ELF-1 (cell line): Measurements from ENCODE around the gene MAP2K5.
"Not testable (repeated sequence)": the region's sequence is repeated elsewhere in the genome, so short reads cannot be mapped to it uniquely, and the experiment has no call there.

Source experiments
- DNase-seq: peaks from one replicate; pipeline ENCODE4 v3.0.0-alpha.2; 2016; ENCODE audit warnings: low read depth, low spot score

Gene MAP2K5

GRCh38 chr15:67601073-67601472 is 58.6 kb downstream of the MAP2K5 start:
- DNase-seq: no peak

GRCh38 chr15:67603063-67603462 is 60.6 kb downstream of the MAP2K5 start:
- DNase-seq: no peak

- DNase-seq: no peak
Observed at GRCh38 chr15:67605871-67606270, 63.4 kb downstream of the MAP2K5 start.

- no peak for DNase-seq
Observed at GRCh38 chr15:67606742-67607141, 64.2 kb downstream of the MAP2K5 start.

GRCh38 chr15:67607329-67607728 is 64.8 kb downstream of the MAP2K5 start:
- no peak for DNase-seq

GRCh38 chr15:67607959-67608637 is 65.6 kb downstream of the MAP2K5 start:
- no peak for DNase-seq

- peak; percentile 3 for DNase-seq
Observed at GRCh38 chr15:67608638-67608959, 66.1 kb downstream of the MAP2K5 start.

GRCh38 chr15:67611370-67612369 is 69.2 kb downstream of the MAP2K5 start:
- DNase-seq: no peak

GRCh38 chr15:67613211-67613610 is 70.7 kb downstream of the MAP2K5 start:
- DNase-seq: no peak

GRCh38 chr15:67613708-67614107 is 71.2 kb downstream of the MAP2K5 start:
- DNase-seq: no peak

- not testable (repeated sequence) for DNase-seq
Observed at GRCh38 chr15:67615131-67615534, 72.6 kb downstream of the MAP2K5 start.

GRCh38 chr15:67618297-67618696 is 75.8 kb downstream of the MAP2K5 start:
- no peak for DNase-seq

- no peak for DNase-seq
Observed at GRCh38 chr15:67622110-67622509, 79.6 kb downstream of the MAP2K5 start.

- DNase-seq: no peak
Observed at GRCh38 chr15:67632261-67632660, 89.8 kb downstream of the MAP2K5 start.

GRCh38 chr15:67635950-67636349 is 93.4 kb downstream of the MAP2K5 start:
- not testable (repeated sequence) for DNase-seq

- DNase-seq: no peak
Observed at GRCh38 chr15:67639591-67639990, 97.1 kb downstream of the MAP2K5 start.

- DNase-seq: no peak
Observed at GRCh38 chr15:67641453-67641852, 99.0 kb downstream of the MAP2K5 start.

- DNase-seq: no peak
Observed at GRCh38 chr15:67646847-67647246, 104.3 kb downstream of the MAP2K5 start.

- no peak for DNase-seq
Observed at GRCh38 chr15:67652586-67652985, 110.1 kb downstream of the MAP2K5 start.

GRCh38 chr15:67660446-67660845 is 117.9 kb downstream of the MAP2K5 start:
- no peak for DNase-seq

- no peak for DNase-seq
Observed at GRCh38 chr15:67660874-67661606, 118.5 kb downstream of the MAP2K5 start.

- no peak for DNase-seq
Observed at GRCh38 chr15:67670647-67671305, 128.3 kb downstream of the MAP2K5 start.
